GM23338 (cell line): ENCODE results near the gene ZNF532. TPM values are rescaled to one million over a fixed set of nuclear protein-coding genes. Genes with fewer than 3 reads are reported as not detected.

Experiments used
- ATAC-seq: fragments of 200-7000 bp; cut with Tn5 transposase; 3 replicates; pipeline ENCODE4 v1.9.1; 2020
- DNase-seq: peaks from one replicate; pipeline ENCODE4 v3.0.0-alpha.2; 2015; ENCODE audit warnings: low spot score
- H2AFZ ChIP-seq: fragments of 200-600 bp; sonication (generic); 2 replicates; pipeline ENCODE4 v1.8.0; 2016; ENCODE audit warnings: antibody characterized with exemption, mild to moderate bottlenecking, moderate library complexity
- H3F3A ChIP-seq: fragments of 200-600 bp; sonication (generic); replicated peaks from 2 replicates; pipeline ENCODE4 v1.8.0; 2017; ENCODE audit warnings: antibody characterized with exemption, mixed run types, low read depth
- H3K27ac ChIP-seq: fragments of 200-600 bp; sonication (generic); 2 replicates; pipeline ENCODE4 v1.6.1; 2016; ENCODE audit warnings: low read depth
- H3K27me3 ChIP-seq: fragments of 200-600 bp; sonication (generic); 2 replicates; pipeline ENCODE4 v1.8.0; 2016; ENCODE audit warnings: mild to moderate bottlenecking, mixed run types, moderate library complexity; ENCODE audit not compliant: insufficient read depth
- H3K36me3 ChIP-seq: fragments of 200-600 bp; sonication (generic); 2 replicates; pipeline ENCODE4 v1.8.0; 2016; ENCODE audit warnings: mild to moderate bottlenecking; ENCODE audit not compliant: insufficient read depth
- H3K4me1 ChIP-seq: fragments of 200-600 bp; sonication (generic); 2 replicates; pipeline ENCODE4 v1.8.0; 2016; ENCODE audit warnings: mild to moderate bottlenecking, moderate library complexity; ENCODE audit not compliant: insufficient read depth
- H3K4me2 ChIP-seq: fragments of 200-600 bp; sonication (generic); 2 replicates; pipeline ENCODE4 v1.7.1; 2017; ENCODE audit warnings: mixed run types
- H3K4me3 ChIP-seq: fragments of 200-600 bp; sonication (generic); 2 replicates; pipeline ENCODE4 v1.6.1; 2016; ENCODE audit warnings: mixed run types
- H3K79me2 ChIP-seq: fragments of 200-600 bp; sonication (generic); replicated peaks from 2 replicates; pipeline ENCODE4 v1.8.0; 2017; ENCODE audit warnings: mild to moderate bottlenecking; ENCODE audit not compliant: insufficient read depth
- H3K9me2 ChIP-seq: fragments of 200-600 bp; sonication (generic); 2 replicates; pipeline ENCODE4 v1.8.0; 2017; ENCODE audit not compliant: insufficient read depth
- H4K20me1 ChIP-seq: fragments of 200-600 bp; sonication (generic); replicated peaks from 2 replicates; pipeline ENCODE4 v1.8.0; 2017; ENCODE audit warnings: mild to moderate bottlenecking; ENCODE audit not compliant: insufficient read depth
- H3K27ac Mint-ChIP-seq: 2 replicates; pipeline ENCODE4 v1.8.0; 2020; ENCODE audit warnings: inconsistent platforms, mild to moderate bottlenecking, moderate library complexity, mixed read lengths
- H3K27me3 Mint-ChIP-seq: 3 replicates; pipeline ENCODE4 v1.8.0; 2022; ENCODE audit warnings: low read depth, mild to moderate bottlenecking, moderate library complexity, mixed read lengths, inconsistent platforms; ENCODE audit not compliant: insufficient read depth, poor library complexity
- H3K36me3 Mint-ChIP-seq: 3 replicates; pipeline ENCODE4 v1.8.0; 2021; ENCODE audit warnings: low read depth, mild to moderate bottlenecking, inconsistent platforms, moderate library complexity, mixed read lengths
- H3K4me1 Mint-ChIP-seq: 3 replicates; pipeline ENCODE4 v1.8.0; 2020; ENCODE audit warnings: mild to moderate bottlenecking, inconsistent platforms, mixed read lengths
- H3K4me3 Mint-ChIP-seq: 3 replicates; pipeline ENCODE4 v1.8.0; 2021; ENCODE audit warnings: moderate library complexity, mild to moderate bottlenecking, inconsistent platforms, mixed read lengths
- H3K9me3 Mint-ChIP-seq: 3 replicates; pipeline ENCODE4 v1.8.0; 2020; ENCODE audit warnings: moderate library complexity, mild to moderate bottlenecking, inconsistent platforms, mixed read lengths
- CREB1 ChIP-seq: fragments of 250-450 bp; sonication (Bioruptor Pico); IDR thresholded peaks from 2 replicates; pipeline ENCODE4 v1.5.0; 2020; ENCODE audit warnings: low read depth, mild to moderate bottlenecking, moderate library complexity
- EZH2 ChIP-seq: fragments of 200-600 bp; sonication (generic); IDR thresholded peaks from one replicate; pipeline ENCODE4 v1.8.0; 2017; ENCODE audit warnings: antibody characterized with exemption, mild to moderate bottlenecking, low read depth; ENCODE audit not compliant: unreplicated experiment
- EZH2phosphoT487 ChIP-seq: fragments of 200-600 bp; sonication (generic); IDR thresholded peaks from one replicate; pipeline ENCODE4 v1.8.1; 2018; ENCODE audit warnings: antibody characterized with exemption; ENCODE audit not compliant: unreplicated experiment
- JUNB ChIP-seq: IDR thresholded peaks from one replicate; pipeline ENCODE4 v1.6.1; 2016; ENCODE audit warnings: antibody characterized with exemption; ENCODE audit not compliant: unreplicated experiment
- NANOG ChIP-seq: IDR thresholded peaks from 2 replicates; pipeline ENCODE4 v1.6.1; 2016; ENCODE audit warnings: antibody characterized with exemption, borderline replicate concordance
- POLR2AphosphoS5 ChIP-seq: IDR thresholded peaks from 2 replicates; pipeline ENCODE4 v1.6.1; 2016; ENCODE audit warnings: antibody characterized with exemption, low read depth
- STAT1 ChIP-seq: IDR thresholded peaks from one replicate; pipeline ENCODE4 v1.6.1; 2016; ENCODE audit warnings: antibody characterized with exemption; ENCODE audit not compliant: unreplicated experiment
- ZNF114 ChIP-seq: fragments of 250-450 bp; sonication (Bioruptor Pico); IDR thresholded peaks from 2 replicates; pipeline ENCODE4 v1.5.0; 2020; ENCODE audit warnings: mild to moderate bottlenecking, moderate library complexity
- ZNF331 ChIP-seq: fragments of 250-450 bp; sonication (Bioruptor Pico); IDR thresholded peaks from 2 replicates; pipeline ENCODE4 v1.5.0; 2020; ENCODE audit warnings: low read depth, mild to moderate bottlenecking, moderate library complexity
- polyA plus RNA-seq: library from polyadenylated mRNA; unstranded; fragments of >200 nt; fragmentation: Nextera tagmentation; extraction: Ambion mirVana; gene quantifications from 2 replicates; pipeline ENCODE4 v1.2.1, GENCODE V29; 2016
- total RNA-seq: library from RNA; depleted of rRNA; stranded (reverse); fragments of >200 nt; shearing (Covaris generic); gene quantifications from 2 replicates; pipeline ENCODE4 v1.2.3, GENCODE V29; 2014
- TF ChIP-seq, protein P1 (sequence below): fragments of 250-450 bp; sonication (Bioruptor Pico); IDR thresholded peaks from 2 replicates; pipeline ENCODE4 v1.5.0; 2020; ENCODE audit warnings: mild to moderate bottlenecking, moderate library complexity
- TF ChIP-seq, protein P2 (sequence below): IDR thresholded peaks from 2 replicates; pipeline ENCODE4 v1.6.1; 2016; ENCODE audit warnings: antibody characterized with exemption
- TF ChIP-seq, protein P3 (sequence below), 2 experiments: fragments of 200-600 bp in 1 of 2; sonication (generic) in 1 of 2; conservative IDR thresholded peaks; 2 replicates each; pipeline versions ENCODE4 v1.5.1 to v1.6.1; 2016 to 2017; ENCODE audit warnings: antibody characterized with exemption in 2 of 2, low read depth in 2 of 2, mild to moderate bottlenecking in 2 of 2, moderate library complexity in 1 of 2
- TF ChIP-seq, protein P4 (sequence below): IDR thresholded peaks from one replicate; pipeline ENCODE4 v1.6.1; 2018; ENCODE audit warnings: antibody characterized with exemption; ENCODE audit not compliant: unreplicated experiment

ZNF532 gene
- total and polyA plus RNA-seq, 2 experiments from 2014 or later = 51.5 to 225 TPM

DNA sequence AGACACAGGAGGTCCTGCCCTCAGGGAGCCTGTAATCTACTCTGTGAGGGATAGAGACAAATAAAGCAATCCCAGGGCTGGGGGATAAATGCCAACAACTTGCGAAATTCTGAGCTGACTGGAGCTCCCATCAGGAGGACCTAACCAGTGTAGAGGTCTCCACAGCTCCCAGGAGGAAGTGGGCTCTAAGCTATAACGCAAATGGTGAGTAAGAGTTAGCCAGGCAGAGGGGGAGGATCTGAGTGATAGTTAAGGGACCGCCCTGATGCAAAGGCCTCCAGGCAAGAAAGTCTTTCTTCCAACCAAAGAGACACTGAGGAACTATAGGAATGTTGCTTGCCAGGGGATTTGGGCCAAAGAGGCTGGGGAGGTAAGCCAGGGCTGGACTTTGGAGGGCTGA is 16.0 kb upstream of the ZNF532 start:
- Histone ChIP-seq H3K4me3 (peak overlapping the region; percentile 11; the same call in 1 of the 2 replicates), H2AFZ (no peak overlapping the region), H3K9me2 (no peaks in the 10 kb centered on the region), H3K27ac (peak overlapping the region; percentile 100), H3K27me3 (no peaks in the 10 kb centered on the region), H3K4me1 (peaks cover 61% of the 10 kb centered on the region), H3K79me2 (no peaks in the 10 kb centered on the region), H4K20me1 (no peaks in the 10 kb centered on the region), H3F3A (peaks cover 27% of the 10 kb centered on the region), H3K4me2 (peak overlapping the region; percentile 64), H3K36me3 (no peaks in the 10 kb centered on the region)
- Mint-ChIP-seq H3K4me3 (peak overlapping the region; percentile 20; the same call in 1 of the 3 replicates), H3K9me3 (peaks cover 5% of the 10 kb centered on the region; the same call in 2 of the 3 replicates), H3K36me3 (peaks cover 7% of the 10 kb centered on the region; the same call in 1 of the 3 replicates), H3K27me3 (peaks cover 29% of the 10 kb centered on the region), H3K27ac (peak overlapping the region; percentile 99), H3K4me1 (peaks cover 73% of the 10 kb centered on the region)
- no peak; the same call in 1 of the 2 replicates for TF ChIP-seq POLR2AphosphoS5
- TF ChIP-seq, protein P1, sequence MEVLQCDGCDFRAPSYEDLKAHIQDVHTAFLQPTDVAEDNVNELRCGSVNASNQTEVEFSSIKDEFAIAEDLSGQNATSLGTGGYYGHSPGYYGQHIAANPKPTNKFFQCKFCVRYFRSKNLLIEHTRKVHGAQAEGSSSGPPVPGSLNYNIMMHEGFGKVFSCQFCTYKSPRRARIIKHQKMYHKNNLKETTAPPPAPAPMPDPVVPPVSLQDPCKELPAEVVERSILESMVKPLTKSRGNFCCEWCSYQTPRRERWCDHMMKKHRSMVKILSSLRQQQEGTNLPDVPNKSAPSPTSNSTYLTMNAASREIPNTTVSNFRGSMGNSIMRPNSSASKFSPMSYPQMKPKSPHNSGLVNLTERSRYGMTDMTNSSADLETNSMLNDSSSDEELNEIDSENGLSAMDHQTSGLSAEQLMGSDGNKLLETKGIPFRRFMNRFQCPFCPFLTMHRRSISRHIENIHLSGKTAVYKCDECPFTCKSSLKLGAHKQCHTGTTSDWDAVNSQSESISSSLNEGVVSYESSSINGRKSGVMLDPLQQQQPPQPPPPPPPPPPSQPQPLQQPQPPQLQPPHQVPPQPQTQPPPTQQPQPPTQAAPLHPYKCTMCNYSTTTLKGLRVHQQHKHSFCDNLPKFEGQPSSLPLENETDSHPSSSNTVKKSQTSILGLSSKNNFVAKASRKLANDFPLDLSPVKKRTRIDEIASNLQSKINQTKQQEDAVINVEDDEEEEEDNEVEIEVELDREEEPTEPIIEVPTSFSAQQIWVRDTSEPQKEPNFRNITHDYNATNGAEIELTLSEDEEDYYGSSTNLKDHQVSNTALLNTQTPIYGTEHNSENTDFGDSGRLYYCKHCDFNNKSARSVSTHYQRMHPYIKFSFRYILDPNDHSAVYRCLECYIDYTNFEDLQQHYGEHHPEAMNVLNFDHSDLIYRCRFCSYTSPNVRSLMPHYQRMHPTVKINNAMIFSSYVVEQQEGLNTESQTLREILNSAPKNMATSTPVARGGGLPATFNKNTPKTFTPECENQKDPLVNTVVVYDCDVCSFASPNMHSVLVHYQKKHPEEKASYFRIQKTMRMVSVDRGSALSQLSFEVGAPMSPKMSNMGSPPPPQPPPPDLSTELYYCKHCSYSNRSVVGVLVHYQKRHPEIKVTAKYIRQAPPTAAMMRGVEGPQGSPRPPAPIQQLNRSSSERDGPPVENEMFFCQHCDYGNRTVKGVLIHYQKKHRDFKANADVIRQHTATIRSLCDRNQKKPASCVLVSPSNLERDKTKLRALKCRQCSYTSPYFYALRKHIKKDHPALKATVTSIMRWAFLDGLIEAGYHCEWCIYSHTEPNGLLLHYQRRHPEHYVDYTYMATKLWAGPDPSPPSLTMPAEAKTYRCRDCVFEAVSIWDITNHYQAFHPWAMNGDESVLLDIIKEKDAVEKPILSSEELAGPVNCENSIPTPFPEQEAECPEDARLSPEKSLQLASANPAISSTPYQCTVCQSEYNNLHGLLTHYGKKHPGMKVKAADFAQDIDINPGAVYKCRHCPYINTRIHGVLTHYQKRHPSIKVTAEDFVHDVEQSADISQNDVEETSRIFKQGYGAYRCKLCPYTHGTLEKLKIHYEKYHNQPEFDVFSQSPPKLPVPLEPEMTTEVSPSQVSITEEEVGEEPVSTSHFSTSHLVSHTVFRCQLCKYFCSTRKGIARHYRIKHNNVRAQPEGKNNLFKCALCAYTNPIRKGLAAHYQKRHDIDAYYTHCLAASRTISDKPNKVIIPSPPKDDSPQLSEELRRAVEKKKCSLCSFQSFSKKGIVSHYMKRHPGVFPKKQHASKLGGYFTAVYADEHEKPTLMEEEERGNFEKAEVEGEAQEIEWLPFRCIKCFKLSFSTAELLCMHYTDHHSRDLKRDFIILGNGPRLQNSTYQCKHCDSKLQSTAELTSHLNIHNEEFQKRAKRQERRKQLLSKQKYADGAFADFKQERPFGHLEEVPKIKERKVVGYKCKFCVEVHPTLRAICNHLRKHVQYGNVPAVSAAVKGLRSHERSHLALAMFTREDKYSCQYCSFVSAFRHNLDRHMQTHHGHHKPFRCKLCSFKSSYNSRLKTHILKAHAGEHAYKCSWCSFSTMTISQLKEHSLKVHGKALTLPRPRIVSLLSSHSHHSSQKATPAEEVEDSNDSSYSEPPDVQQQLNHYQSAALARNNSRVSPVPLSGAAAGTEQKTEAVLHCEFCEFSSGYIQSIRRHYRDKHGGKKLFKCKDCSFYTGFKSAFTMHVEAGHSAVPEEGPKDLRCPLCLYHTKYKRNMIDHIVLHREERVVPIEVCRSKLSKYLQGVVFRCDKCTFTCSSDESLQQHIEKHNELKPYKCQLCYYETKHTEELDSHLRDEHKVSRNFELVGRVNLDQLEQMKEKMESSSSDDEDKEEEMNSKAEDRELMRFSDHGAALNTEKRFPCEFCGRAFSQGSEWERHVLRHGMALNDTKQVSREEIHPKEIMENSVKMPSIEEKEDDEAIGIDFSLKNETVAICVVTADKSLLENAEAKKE = no peak
- TF ChIP-seq, protein P2, sequence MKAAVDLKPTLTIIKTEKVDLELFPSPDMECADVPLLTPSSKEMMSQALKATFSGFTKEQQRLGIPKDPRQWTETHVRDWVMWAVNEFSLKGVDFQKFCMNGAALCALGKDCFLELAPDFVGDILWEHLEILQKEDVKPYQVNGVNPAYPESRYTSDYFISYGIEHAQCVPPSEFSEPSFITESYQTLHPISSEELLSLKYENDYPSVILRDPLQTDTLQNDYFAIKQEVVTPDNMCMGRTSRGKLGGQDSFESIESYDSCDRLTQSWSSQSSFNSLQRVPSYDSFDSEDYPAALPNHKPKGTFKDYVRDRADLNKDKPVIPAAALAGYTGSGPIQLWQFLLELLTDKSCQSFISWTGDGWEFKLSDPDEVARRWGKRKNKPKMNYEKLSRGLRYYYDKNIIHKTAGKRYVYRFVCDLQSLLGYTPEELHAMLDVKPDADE = no peak
- no peak for TF ChIP-seq EZH2phosphoT487
- no peak for TF ChIP-seq ZNF331 (CRISPR knock-in tag)
- no peak for TF ChIP-seq STAT1
- TF ChIP-seq, protein P3, sequence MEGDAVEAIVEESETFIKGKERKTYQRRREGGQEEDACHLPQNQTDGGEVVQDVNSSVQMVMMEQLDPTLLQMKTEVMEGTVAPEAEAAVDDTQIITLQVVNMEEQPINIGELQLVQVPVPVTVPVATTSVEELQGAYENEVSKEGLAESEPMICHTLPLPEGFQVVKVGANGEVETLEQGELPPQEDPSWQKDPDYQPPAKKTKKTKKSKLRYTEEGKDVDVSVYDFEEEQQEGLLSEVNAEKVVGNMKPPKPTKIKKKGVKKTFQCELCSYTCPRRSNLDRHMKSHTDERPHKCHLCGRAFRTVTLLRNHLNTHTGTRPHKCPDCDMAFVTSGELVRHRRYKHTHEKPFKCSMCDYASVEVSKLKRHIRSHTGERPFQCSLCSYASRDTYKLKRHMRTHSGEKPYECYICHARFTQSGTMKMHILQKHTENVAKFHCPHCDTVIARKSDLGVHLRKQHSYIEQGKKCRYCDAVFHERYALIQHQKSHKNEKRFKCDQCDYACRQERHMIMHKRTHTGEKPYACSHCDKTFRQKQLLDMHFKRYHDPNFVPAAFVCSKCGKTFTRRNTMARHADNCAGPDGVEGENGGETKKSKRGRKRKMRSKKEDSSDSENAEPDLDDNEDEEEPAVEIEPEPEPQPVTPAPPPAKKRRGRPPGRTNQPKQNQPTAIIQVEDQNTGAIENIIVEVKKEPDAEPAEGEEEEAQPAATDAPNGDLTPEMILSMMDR (conservative IDR thresholded peaks at IDR 0.05; ENCODE audit: low read depth in 2 of 2) = no peak
- no peak for TF ChIP-seq CREB1 (CRISPR knock-in tag)
- TF ChIP-seq, protein P4, sequence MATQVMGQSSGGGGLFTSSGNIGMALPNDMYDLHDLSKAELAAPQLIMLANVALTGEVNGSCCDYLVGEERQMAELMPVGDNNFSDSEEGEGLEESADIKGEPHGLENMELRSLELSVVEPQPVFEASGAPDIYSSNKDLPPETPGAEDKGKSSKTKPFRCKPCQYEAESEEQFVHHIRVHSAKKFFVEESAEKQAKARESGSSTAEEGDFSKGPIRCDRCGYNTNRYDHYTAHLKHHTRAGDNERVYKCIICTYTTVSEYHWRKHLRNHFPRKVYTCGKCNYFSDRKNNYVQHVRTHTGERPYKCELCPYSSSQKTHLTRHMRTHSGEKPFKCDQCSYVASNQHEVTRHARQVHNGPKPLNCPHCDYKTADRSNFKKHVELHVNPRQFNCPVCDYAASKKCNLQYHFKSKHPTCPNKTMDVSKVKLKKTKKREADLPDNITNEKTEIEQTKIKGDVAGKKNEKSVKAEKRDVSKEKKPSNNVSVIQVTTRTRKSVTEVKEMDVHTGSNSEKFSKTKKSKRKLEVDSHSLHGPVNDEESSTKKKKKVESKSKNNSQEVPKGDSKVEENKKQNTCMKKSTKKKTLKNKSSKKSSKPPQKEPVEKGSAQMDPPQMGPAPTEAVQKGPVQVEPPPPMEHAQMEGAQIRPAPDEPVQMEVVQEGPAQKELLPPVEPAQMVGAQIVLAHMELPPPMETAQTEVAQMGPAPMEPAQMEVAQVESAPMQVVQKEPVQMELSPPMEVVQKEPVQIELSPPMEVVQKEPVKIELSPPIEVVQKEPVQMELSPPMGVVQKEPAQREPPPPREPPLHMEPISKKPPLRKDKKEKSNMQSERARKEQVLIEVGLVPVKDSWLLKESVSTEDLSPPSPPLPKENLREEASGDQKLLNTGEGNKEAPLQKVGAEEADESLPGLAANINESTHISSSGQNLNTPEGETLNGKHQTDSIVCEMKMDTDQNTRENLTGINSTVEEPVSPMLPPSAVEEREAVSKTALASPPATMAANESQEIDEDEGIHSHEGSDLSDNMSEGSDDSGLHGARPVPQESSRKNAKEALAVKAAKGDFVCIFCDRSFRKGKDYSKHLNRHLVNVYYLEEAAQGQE = no peak
- no peak for TF ChIP-seq NANOG
- no peak for TF ChIP-seq ZNF114 (CRISPR knock-in tag)
- no peak for TF ChIP-seq JUNB
- TF ChIP-seq EZH2 = no peak
- ATAC-seq = 0 out of 3 replicates have a peak, but pooled peaks have one; percentile 1
- DNase-seq = peak; percentile 68
